Prostate gland (tissue), 2 donors: Measurements from ENCODE around the gene FAM217A. TPM values are rescaled to one million over a fixed set of nuclear protein-coding genes. Genes with fewer than 3 reads are reported as not detected.

Source experiments
- DNase-seq: peaks from one replicate; pipeline ENCODE4 v3.0.0-alpha.2; 2019; ENCODE audit warnings: low spot score
- H3K27ac ChIP-seq, 2 donors: fragments of 200-600 bp; sonication (generic); 2 replicates each; pipeline ENCODE4 v1.5.1; 2017 to 2019
- H3K27me3 ChIP-seq: fragments of 200-600 bp; sonication (generic); replicated peaks from 2 replicates; pipeline ENCODE4 v1.5.1; 2019; ENCODE audit not compliant: insufficient read depth
- H3K36me3 ChIP-seq, 2 donors: fragments of 200-600 bp; sonication (generic); 1 replicate in 1 of 2; 2 replicates in 1 of 2; pipeline versions ENCODE4 v1.5.1 to v1.8.1; 2017 to 2019
- H3K4me1 ChIP-seq: fragments of 200-600 bp; sonication (generic); replicated peaks from 2 replicates; pipeline ENCODE4 v1.5.1; 2019
- H3K4me3 ChIP-seq, 2 donors: fragments of 200-600 bp; sonication (generic); 2 replicates each; pipeline ENCODE4 v1.5.1; 2017 to 2019
- H3K9me3 ChIP-seq: fragments of 200-600 bp; sonication (generic); 2 replicates; pipeline ENCODE4 v1.5.1; 2017
- POLR2A ChIP-seq: fragments of 450-650 bp; IDR thresholded peaks from one replicate; pipeline ENCODE4 v1.6.1; 2016; ENCODE audit warnings: antibody characterized with exemption, mild to moderate bottlenecking
- POLR2AphosphoS5 ChIP-seq: sonication (generic); formaldehyde crosslinking; IDR thresholded peaks from one replicate; pipeline ENCODE4 v1.6.1; 2017; ENCODE audit warnings: antibody characterized with exemption
- WGBS: methylation state at CpG from one replicate; pipeline ENCODE4 v1.1.5; 2018; 5-methylcytosine and 5-hydroxymethylcytosine counted together
- intact Hi-C: fragments of 100-400 bp; cut with DNase I; formaldehyde crosslinking; loops from one replicate; pipeline ENCODE4 v1.14.2; 2022
- total RNA-seq, 2 donors: library from RNA; depleted of rRNA; stranded (reverse); fragments of >200 nt; gene quantifications; one replicate each; pipeline ENCODE4 v1.1.0, GENCODE V29; 2016
- TF ChIP-seq, protein P1 (sequence below), 4 experiments: fragments of 200-600 bp in 2 of 4; fragments of 450-650 bp in 2 of 4; sonication (generic) in 2 of 4; IDR thresholded peaks; 1 replicate in 3 of 4; 2 replicates in 1 of 4; pipeline ENCODE4 v1.5.1; 2016 to 2019; ENCODE audit warnings: antibody characterized with exemption in 4 of 4, mild to moderate bottlenecking in 2 of 4, moderate library complexity in 2 of 4

The FAM217A gene
- total RNA-seq, 2 donors from 2014 or later = 1.7 TPM; not detected in 1

DNA sequence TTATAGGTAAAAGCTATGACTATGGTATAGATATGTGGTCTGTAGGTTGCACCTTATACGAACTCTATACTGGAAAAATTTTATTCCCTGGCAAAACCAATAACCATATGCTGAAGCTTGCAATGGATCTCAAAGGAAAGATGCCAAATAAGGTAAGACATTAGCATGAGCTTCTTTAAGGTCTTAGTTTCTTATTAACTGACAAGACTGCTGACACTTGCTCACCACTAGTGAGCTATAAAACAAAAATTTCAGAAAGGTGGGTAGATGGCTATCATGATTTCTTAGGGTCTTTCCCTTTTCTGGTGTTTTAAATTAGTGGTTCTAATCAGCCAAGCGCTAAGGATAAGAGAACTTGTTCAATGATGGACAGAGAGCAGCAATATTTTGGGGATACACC, 21.9 kb downstream of the FAM217A start:
- H3K36me3 ChIP-seq = no peaks in the 10 kb centered on the region
- 100% methylated on average over 2 of the region's 2 CpGs for WGBS
- intact Hi-C loops = loop anchor here (5.0 kb wide), 1 partner anchor 95 kb away; no protein-coding TSS in a partner anchor

DNA sequence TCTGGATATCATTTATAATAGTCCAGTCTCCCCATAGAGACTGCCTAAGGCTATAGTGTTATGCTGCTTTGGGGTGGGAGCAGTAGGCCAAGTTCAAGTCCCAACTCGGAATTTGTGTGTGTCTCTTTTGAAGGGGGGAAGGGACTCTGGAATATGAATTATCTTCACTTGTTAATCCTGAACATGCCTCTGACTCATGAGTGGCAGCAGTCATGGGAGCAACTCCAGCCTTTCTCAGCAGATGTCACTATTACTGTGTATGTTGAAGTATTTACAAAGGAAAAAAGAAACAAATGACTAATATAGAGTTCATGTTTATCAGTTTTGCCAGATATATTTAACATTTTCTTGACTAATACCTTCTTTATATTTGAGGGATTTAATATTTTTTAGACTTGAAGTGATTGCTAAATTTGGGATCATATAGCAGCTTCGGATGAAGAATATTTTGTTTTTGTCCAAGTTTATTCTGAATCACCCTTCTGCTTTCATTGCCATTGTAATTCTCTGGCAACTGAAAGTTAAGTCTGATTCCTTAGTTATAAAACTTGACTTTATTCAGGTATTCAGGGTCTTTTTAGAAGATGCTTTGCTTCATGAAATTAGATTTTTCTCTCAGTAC, 23.4 kb downstream of the FAM217A start:
- 39% methylated on average over 2 of the region's 2 CpGs for WGBS
- no peaks in the 10 kb centered on the region for H3K9me3 ChIP-seq
- DNase-seq = peak; percentile 12
- H3K4me1 ChIP-seq = no peaks in the 10 kb centered on the region
- H3K36me3 ChIP-seq = no peaks in the 10 kb centered on the region
- TF ChIP-seq POLR2AphosphoS5 = peak; percentile 14
- no peak for TF ChIP-seq POLR2A
- TF ChIP-seq, protein P1, sequence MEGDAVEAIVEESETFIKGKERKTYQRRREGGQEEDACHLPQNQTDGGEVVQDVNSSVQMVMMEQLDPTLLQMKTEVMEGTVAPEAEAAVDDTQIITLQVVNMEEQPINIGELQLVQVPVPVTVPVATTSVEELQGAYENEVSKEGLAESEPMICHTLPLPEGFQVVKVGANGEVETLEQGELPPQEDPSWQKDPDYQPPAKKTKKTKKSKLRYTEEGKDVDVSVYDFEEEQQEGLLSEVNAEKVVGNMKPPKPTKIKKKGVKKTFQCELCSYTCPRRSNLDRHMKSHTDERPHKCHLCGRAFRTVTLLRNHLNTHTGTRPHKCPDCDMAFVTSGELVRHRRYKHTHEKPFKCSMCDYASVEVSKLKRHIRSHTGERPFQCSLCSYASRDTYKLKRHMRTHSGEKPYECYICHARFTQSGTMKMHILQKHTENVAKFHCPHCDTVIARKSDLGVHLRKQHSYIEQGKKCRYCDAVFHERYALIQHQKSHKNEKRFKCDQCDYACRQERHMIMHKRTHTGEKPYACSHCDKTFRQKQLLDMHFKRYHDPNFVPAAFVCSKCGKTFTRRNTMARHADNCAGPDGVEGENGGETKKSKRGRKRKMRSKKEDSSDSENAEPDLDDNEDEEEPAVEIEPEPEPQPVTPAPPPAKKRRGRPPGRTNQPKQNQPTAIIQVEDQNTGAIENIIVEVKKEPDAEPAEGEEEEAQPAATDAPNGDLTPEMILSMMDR (IDR thresholded peaks at IDR 0.05) = peak in 2 of 4 experiments; percentile 30 to 34
- H3K27me3 ChIP-seq = no peaks in the 10 kb centered on the region
- intact Hi-C loops = loop anchor here (5.0 kb wide), 1 partner anchor 97 kb away; no protein-coding TSS in a partner anchor
- no peak overlapping the region for H3K4me3 ChIP-seq
- no peak overlapping the region for H3K27ac ChIP-seq

More for the DNA sequence above, 21.9 kb downstream of the FAM217A start:
- H3K4me3 ChIP-seq = no peak overlapping the region
- no peak for DNase-seq
- H3K9me3 ChIP-seq = no peaks in the 10 kb centered on the region
- TF ChIP-seq POLR2AphosphoS5 = no peak
- TF ChIP-seq POLR2A = no peak
- TF ChIP-seq, protein P1 (IDR thresholded peaks at IDR 0.05) = no peak
- H3K4me1 ChIP-seq = no peaks in the 10 kb centered on the region
- H3K27ac ChIP-seq = no peak overlapping the region
- H3K27me3 ChIP-seq = no peaks in the 10 kb centered on the region

DNA sequence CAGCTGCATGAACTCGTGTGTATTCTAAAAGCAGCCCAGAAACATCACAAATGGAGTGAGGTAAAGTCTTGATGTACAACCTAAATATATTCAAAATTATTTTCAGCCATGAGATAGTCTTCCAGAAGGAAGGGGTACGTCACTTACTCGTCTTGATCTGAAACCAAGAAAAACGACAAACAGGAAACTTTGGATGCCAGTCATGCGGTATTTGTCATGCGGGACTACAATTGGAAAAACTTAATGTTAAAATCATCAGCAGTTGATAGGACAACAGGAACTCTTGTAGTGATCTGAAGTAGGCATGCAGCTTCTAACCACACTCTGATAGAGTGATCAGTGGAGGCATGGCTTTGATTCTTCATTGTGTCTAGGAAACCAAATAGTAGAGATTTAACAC, 29.7 kb downstream of the FAM217A start:
- 93% methylated on average over 6 of the region's 6 CpGs for WGBS
- Histone ChIP-seq H3K9me3 (no peaks in the 10 kb centered on the region), H3K27ac (no peak overlapping the region), H3K27me3 (no peaks in the 10 kb centered on the region), H3K4me1 (no peaks in the 10 kb centered on the region), H3K4me3 (no peak overlapping the region), H3K36me3 (peaks cover 0 to 11% of the 10 kb centered on the region in 2 donors)
- no peak for DNase-seq
- TF ChIP-seq POLR2A (no peak), POLR2AphosphoS5 (no peak)
- TF ChIP-seq, protein P1 (IDR thresholded peaks at IDR 0.05) = no peak
- intact Hi-C loops = no loop called here

DNA sequence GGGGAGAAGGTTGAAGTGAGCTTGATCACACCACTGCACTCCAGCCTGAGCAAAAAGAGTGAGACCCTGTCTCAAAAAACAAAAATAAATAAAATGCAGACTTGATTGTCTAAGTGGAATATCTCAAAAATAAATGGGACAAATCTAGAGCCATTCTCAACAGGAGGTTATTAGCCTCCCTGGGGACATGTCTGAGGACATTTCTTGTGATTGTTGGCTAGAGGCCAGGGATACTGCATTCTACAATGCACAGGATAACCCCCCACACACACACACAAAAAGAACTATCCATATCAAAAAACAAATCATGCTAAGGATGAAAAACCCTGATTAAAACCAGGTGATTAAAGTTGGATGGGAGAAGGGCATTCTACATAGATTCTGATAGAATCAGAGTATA, 37.5 kb downstream of the FAM217A start:
- Histone ChIP-seq H3K4me1 (no peaks in the 10 kb centered on the region), H3K36me3 (peaks cover 0 to 11% of the 10 kb centered on the region in 2 donors), H3K9me3 (no peaks in the 10 kb centered on the region), H3K4me3 (no peak overlapping the region), H3K27ac (no peak overlapping the region), H3K27me3 (no peaks in the 10 kb centered on the region)
- no peak for DNase-seq
- no peak for TF ChIP-seq POLR2AphosphoS5
- TF ChIP-seq, protein P1 (IDR thresholded peaks at IDR 0.05) = no peak
- TF ChIP-seq POLR2A = no peak
- intact Hi-C loops = no loop called here

DNA sequence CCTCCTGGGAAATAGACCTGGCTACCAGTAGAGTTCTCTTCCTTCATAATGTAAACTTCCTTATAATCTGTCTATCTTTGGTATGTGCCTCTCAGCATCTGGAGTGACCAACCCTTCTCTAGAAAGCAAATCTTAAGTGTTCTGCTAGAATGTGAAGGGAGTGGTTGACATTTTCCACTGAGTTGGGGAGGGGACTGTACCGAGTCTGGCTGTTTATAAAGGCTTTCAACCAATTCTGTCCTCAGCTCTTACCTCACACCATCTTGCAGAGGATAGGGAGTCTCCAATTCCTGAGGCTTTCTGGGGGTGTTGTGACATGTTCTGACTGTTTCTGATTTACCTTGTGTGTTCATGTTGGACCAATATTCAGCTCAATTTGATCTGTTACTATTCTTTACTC, 39.6 kb downstream of the FAM217A start:
- TF ChIP-seq POLR2AphosphoS5 (no peak), POLR2A (no peak)
- TF ChIP-seq, protein P1 (IDR thresholded peaks at IDR 0.05) = no peak
- 64% methylated on average over 1 of the region's 1 CpG for WGBS

More for the DNA sequence above, 39.6 kb downstream of the FAM217A start:
- H3K36me3 ChIP-seq = peaks cover 0 to 11% of the 10 kb centered on the region in 2 donors
- no peaks in the 10 kb centered on the region for H3K27me3 ChIP-seq
- H3K9me3 ChIP-seq = no peaks in the 10 kb centered on the region
- H3K27ac ChIP-seq = no peak overlapping the region
- no peak for DNase-seq
- no peak overlapping the region for H3K4me3 ChIP-seq
- no peaks in the 10 kb centered on the region for H3K4me1 ChIP-seq
- intact Hi-C loops = no loop called here
